ENCODE results near the gene ALPK3.

ALPK3 gene

GRCh38 chr15:84798436-84798946 is 18.7 kb upstream of the ALPK3 start:
- DNase-seq: no peak

GRCh38 chr15:84799511-84800187 is 17.5 kb upstream of the ALPK3 start:
- no peak for DNase-seq

GRCh38 chr15:84800365-84800806 is 16.8 kb upstream of the ALPK3 start:
- DNase-seq: no peak

GRCh38 chr15:84804005-84804900 is 12.9 kb upstream of the ALPK3 start:
- no peak for DNase-seq

- DNase-seq: no peak
Observed at GRCh38 chr15:84805221-84805620, 11.9 kb upstream of the ALPK3 start.

GRCh38 chr15:84807228-84807627 is 9.9 kb upstream of the ALPK3 start:
- no peak for DNase-seq

GRCh38 chr15:84810073-84810840 is 6.9 kb upstream of the ALPK3 start:
- DNase-seq: no peak

GRCh38 chr15:84811151-84811550 is 6.0 kb upstream of the ALPK3 start:
- no peak for DNase-seq

GRCh38 chr15:84811828-84812227 is 5.3 kb upstream of the ALPK3 start:
- no peak for DNase-seq

- DNase-seq: no peak
Observed at GRCh38 chr15:84812842-84813241, 4.3 kb upstream of the ALPK3 start.

- no peak for DNase-seq
Observed at GRCh38 chr15:84813435-84813834, 3.7 kb upstream of the ALPK3 start.

GRCh38 chr15:84813931-84814330 is 3.2 kb upstream of the ALPK3 start:
- no peak for DNase-seq

GRCh38 chr15:84814916-84815315 is 2.2 kb upstream of the ALPK3 start:
- no peak for DNase-seq

- no peak for DNase-seq
Observed at GRCh38 chr15:84817466-84818081, 418 bp downstream of the ALPK3 start.

- DNase-seq: no peak
Observed at GRCh38 chr15:84818261-84819131, 1.3 kb downstream of the ALPK3 start.

GRCh38 chr15:84819291-84819768 is 2.2 kb downstream of the ALPK3 start:
- no peak for DNase-seq

GRCh38 chr15:84819791-84820190 is 2.6 kb downstream of the ALPK3 start:
- no peak for DNase-seq

- no peak for DNase-seq
Observed at GRCh38 chr15:84821501-84822021, 4.4 kb downstream of the ALPK3 start.

- no peak for DNase-seq
Observed at GRCh38 chr15:84822653-84823281, 5.6 kb downstream of the ALPK3 start.

GRCh38 chr15:84823282-84823878 is 6.2 kb downstream of the ALPK3 start:
- no peak for DNase-seq
